ENCODE results near the gene TXN2. TPM values are rescaled to one million over a fixed set of nuclear protein-coding genes. Genes with fewer than 3 reads are reported as not detected.

Gene TXN2
- total RNA-seq, 1 experiment from 2014 or later, result 58.6 TPM

GRCh38 chr22:36440429-36441002 is 40.9 kb downstream of the TXN2 start:
- TF ChIP-seq CTCF (conservative IDR thresholded peaks at IDR 0.05), result no peak
- Mint-ChIP-seq H3K4me1 (peaks cover 23 to 30% of the 10 kb centered on the region in 2 experiments), H3K27me3 (ENCODE audit: low read depth) (no peaks in the 10 kb centered on the region; the same call in 1 of the 2 replicates), H3K27ac (no peak overlapping the region; a peak in 1 of 7 replicates), H3K4me3 (no peak overlapping the region), H3K9me3 (peaks cover 0 to 3% of the 10 kb centered on the region in 2 experiments; a peak in 1 of 5 replicates), H3K36me3 (ENCODE audit: insufficient read depth in 1 of 3, low read depth in 3 of 3) (peaks cover 0 to 3% (median 0%) of the 10 kb centered on the region in 3 experiments; a peak in 1 of 7 replicates)
- Histone ChIP-seq H2BK15ac (ENCODE audit: low read depth, low read length) (no peak overlapping the region), H3K4ac (ENCODE audit: low read depth, low read length) (no peak overlapping the region), H2BK120ac (ENCODE audit: low read depth, low read length, poor library complexity, severe bottlenecking) (no peak overlapping the region), H3K79me2 (ENCODE audit: insufficient read depth, low read length) (no peaks in the 10 kb centered on the region), H2BK12ac (ENCODE audit: insufficient read length, low read depth, low read length) (no peak overlapping the region), H3K9ac (ENCODE audit: extremely low read depth, insufficient read length, low read length) (no peak overlapping the region), H3K56ac (ENCODE audit: insufficient read length, low read depth, low read length) (no peak overlapping the region), H4K8ac (replicated peaks; ENCODE audit: insufficient read length, low read depth, low read length) (no peak overlapping the region), H3K23ac (ENCODE audit: insufficient read length, low read depth, low read length) (no peak overlapping the region), H3K18ac (ENCODE audit: insufficient read length, low read depth, low read length) (no peak overlapping the region), H3T11ph (ENCODE audit: low read length) (no peak overlapping the region), H3K4me2 (ENCODE audit: insufficient read depth, insufficient read length, low read length) (no peak overlapping the region), H3K79me1 (ENCODE audit: insufficient read depth, low read depth, low read length, poor library complexity, severe bottlenecking) (no peaks in the 10 kb centered on the region), H3K9me3 (ENCODE audit: control insufficient read depth, low read depth, low read length) (no peaks in the 10 kb centered on the region), H3K27me3 (ENCODE audit: insufficient read depth, low read length) (no peaks in the 10 kb centered on the region), H2AFZ (ENCODE audit: low read length) (no peak overlapping the region), H3K14ac (ENCODE audit: insufficient read depth, low read length) (no peak overlapping the region), H2BK5ac (ENCODE audit: insufficient read length, low read length) (no peak overlapping the region), H2BK20ac (ENCODE audit: low read depth, low read length, poor library complexity, severe bottlenecking) (no peak overlapping the region), H3K23me2 (ENCODE audit: insufficient read length, low read depth, low read length, poor library complexity, severe bottlenecking) (no peaks in the 10 kb centered on the region), H2AK5ac (ENCODE audit: insufficient read length, low read length) (no peak overlapping the region), H4K91ac (ENCODE audit: insufficient read length, low read depth, low read length) (no peak overlapping the region), H4K5ac (ENCODE audit: insufficient read length, low read depth, low read length) (no peak overlapping the region), H3K4me1 (ENCODE audit: insufficient read depth, low read length) (no peaks in the 10 kb centered on the region; the same call in 1 of the 2 replicates), H3K27ac (ENCODE audit: insufficient read length, low read depth, low read length) (no peak overlapping the region), H4K20me1 (ENCODE audit: control insufficient read depth, insufficient read depth, insufficient read length) (no peaks in the 10 kb centered on the region)
- DNase-seq, result no peak
- WGBS (ENCODE audit: extremely low coverage, insufficient read length, low lambda C conversion rate), result no CpG with 5 or more reads among the region's 8 CpGs
